T-helper 22 cell (primary cell): ENCODE measurements around the gene FAM3B.

Experiments used
- DNase-seq: peaks from one replicate; pipeline ENCODE4 v3.0.0-alpha.2; 2020; ENCODE audit warnings: low read depth

FAM3B gene

GRCh38 chr21:41319273-41319672 is 2.7 kb downstream of the FAM3B start:
- no peak for DNase-seq

DNA sequence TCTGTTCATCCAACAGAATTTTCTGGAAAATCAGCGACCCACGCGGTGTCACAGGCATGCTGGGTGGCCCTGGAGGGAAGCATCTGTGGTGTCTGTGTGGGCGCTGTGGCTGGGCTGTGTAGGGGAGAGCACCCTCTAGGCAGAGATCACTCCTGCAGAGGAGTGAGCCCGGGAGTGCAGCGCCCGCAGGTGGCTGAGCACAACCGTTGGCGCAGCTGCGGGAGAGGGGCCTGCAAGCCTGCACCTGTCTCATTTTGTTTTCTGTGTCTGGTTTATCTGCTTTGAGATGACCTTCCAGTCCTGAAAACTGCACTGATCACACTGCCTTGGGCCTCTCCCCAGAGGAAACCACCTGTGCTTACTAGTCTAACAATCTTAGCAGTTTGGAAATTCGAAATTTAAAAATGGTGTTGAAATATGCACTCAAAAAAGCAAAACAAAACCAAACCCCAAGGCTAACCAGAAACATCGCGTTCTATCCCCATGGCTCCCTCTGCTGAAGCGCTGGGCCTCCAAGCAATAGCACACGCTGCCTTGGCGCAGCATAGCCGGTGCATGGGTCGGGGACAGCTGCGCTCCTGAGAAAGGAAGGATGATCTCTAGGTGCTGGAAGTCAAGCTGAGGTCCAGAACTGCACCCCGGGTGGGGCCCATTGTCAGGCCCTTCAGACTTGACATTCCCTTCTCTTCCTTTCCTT is 4.8 kb downstream of the FAM3B start:
- no peak for DNase-seq

DNA sequence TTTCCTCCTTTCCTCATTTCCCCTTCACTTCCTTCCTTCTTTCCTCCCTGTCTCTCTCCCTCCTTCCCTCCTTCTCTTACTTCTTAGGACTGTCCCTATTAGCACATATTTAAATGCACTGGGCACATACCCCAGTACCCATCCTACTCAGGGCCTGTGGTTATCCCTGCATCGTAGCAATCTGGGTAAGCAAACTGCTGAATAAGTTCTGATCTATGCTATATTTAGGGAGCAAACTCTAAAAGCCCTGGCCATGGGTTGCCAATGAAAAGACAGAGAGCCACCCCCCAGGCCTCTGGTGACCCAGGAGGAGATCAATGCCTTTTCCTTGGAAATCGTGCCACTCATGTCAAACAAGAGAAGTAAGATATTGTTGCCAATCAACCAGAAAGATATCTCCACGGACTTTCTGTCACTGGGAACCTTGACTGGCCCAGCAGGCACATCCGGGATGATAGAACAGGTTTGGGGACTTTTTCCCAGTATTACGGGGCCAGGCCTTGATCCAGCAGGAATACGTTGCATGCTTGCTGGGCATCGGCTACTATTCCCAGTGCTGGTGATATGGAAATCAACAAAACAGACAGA is 5.4 kb downstream of the FAM3B start:
- no peak for DNase-seq

DNA sequence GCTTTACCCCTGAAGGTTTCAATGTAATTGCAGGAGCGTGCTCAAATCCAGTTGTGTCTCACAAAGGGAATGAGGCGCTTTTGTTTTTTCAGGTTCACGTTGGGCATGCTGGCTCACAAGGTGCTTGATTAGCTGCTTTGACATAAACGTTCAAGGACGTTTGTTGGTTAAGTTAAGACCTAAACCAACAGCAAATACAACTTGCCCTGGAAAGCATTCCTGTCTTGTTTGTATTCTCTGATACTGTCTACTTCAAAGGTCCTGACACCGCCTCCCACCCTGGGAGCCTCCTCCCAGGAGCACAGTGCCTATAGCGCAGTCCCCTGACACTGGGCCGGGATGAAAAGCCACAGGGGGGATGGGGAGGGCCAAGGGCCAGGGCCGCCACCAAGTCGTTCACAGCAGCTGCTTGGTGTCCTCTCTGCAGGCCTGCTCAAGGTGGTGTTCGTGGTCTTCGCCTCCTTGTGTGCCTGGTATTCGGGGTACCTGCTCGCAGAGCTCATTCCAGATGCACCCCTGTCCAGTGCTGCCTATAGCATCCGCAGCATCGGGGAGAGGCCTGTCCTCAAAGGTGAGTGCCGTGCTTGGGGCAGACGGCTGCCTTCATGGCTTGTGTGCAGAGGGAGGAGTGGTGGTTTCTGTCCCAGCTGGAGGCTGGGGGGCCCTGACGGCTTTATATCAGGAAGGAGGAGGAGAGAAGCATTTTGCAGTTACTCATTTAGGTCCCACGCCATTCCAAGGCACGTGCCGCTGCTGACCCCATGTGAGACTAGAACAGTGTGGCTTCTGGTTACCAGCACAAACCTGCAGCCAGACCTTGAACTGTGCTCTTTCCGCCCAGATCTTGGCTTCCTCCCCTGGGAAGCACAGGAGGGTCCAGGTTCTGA is 6.1 kb downstream of the FAM3B start:
- no peak for DNase-seq

GRCh38 chr21:41325138-41325912 is 8.7 kb downstream of the FAM3B start:
- DNase-seq: no peak

DNA sequence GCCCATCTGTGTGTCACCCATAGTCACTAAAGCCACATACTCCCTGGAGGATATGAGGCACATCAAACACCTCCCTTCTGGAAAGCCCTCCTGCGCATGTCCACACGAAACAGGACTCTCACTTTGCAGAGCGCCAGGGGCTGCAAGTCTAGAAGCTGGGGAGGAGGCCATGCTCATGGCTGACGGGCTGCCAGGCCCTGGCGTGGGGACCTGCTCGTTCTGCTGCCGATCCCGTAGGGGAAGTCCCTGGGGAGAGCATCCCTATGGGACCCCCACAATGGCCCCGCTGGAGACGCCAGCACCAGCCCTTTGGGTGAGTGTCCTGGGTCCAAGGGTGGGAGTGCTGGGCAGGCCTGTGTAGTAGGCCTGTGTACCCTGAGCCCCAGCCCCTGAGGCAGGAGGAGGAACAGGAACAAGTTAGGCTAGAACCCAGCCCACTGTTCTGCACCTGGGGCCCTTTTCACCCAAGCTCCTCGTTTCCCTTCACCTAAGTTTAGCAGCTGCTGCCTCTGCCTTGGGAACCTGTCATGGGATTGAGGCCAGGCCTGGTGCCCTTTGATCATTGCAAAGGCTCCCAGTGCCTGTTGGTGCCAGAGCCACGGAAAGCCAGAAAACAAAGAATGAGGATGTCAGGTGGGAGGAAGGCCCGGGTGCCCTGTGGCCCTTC is 9.9 kb downstream of the FAM3B start:
- DNase-seq: no peak

DNA sequence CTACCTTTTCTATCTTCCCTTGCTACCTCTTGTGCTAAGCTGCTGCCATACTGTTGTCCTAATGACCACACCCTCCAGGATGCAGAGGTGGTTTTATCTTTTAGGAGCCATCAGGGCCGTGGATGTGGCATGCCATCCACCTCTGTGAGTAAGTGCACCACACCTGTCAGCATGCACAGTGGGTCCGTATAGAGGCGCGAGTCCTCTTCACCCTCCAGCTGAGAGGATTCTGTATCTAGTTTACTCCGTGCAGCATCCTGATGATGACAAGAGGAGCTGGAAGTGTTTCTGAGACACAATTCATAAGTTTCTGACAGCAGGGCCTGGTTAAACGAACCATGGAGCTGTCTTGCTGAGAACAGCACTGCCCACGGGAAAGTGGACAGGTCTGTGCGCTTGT is 11.2 kb downstream of the FAM3B start:
- DNase-seq: no peak

GRCh38 chr21:41328660-41329607 is 12.3 kb downstream of the FAM3B start:
- no peak for DNase-seq

- no peak for DNase-seq
These were observed 17.2 kb downstream of the FAM3B start for GRCh38 chr21:41333752-41334151.

- DNase-seq: no peak
These were observed 20.9 kb downstream of the FAM3B start for GRCh38 chr21:41337515-41337914.

DNA sequence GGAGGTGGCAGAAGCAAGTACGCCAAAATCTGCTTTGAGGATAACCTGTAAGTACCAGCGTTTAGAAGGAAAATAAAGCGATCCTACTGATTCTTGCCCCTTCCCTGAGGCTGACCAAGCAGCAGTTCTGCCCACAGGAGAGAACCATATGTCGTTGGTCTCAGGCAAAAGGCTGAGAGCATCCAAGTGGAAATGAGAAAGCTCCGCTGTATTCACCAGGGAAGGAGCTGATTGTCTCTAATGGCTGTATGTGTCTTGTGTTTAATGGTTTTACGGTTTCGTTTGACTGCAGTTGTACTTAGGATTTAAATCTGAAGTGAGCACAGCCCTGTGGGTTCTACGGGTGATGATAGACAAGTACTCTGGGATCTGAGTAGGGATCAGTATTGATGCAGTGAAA is 21.9 kb downstream of the FAM3B start:
- no peak for DNase-seq

DNA sequence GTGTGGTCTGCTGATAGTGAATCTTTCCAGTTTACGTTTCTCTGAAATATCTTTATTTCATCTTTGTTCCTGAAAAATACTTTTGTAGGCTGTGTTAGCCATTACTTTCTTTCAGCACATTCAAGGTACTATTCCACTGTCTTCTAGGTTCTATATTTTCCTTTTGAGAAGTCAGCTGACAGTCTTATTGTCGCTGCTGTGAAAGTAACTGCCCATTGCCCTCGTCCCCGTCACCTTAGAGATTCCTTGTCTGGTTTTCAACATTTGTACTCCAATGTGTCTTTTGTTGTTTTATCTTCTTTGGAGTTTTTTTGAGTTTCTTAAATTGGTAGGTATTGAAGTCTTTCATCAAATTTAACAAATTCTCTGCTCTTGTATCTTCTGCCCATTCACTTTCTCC is 25.4 kb downstream of the FAM3B start:
- no peak for DNase-seq

- DNase-seq: no peak
These were observed 27.5 kb downstream of the FAM3B start for GRCh38 chr21:41344146-41344545.

DNA sequence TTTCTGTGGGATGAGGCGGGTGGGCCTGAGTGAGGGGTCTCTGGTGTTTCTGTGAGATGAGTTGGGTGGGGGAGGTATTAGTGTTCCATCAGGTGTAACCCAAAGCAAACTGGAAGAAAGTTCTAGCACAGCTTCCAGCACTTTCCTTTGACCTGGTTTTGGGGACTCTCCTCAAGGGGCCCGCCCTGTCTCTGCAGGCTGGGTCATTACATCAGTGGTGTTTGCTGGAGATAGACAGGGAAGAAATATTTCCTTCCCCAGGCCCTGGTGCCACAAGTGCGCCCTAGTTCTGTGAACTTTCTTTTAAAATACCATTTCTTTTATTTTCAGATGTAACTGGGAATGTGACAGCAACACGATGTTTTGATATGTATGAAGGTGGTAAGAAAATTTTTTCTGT is 28.8 kb downstream of the FAM3B start:
- DNase-seq: no peak

GRCh38 chr21:41345934-41346685 is 29.5 kb downstream of the FAM3B start:
- no peak for DNase-seq

DNA sequence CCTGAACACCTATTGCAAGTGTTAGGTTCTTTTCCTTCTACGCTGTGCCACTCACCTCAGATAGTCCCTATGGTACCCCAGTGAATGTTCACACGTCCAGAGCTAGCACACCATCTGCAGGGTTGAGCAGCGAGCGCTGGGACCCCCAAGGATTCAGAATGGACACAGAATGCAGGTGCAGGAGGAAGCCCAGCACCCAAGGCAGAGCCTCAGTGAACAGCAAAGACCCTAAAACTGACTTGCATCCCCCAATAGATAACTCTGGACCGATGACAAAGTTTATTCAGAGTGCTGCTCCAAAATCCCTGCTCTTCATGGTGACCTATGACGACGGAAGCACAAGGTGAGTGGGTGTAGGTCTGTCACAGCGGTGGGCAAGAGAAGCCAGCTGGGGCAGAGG is 30.2 kb downstream of the FAM3B start:
- no peak for DNase-seq

DNA sequence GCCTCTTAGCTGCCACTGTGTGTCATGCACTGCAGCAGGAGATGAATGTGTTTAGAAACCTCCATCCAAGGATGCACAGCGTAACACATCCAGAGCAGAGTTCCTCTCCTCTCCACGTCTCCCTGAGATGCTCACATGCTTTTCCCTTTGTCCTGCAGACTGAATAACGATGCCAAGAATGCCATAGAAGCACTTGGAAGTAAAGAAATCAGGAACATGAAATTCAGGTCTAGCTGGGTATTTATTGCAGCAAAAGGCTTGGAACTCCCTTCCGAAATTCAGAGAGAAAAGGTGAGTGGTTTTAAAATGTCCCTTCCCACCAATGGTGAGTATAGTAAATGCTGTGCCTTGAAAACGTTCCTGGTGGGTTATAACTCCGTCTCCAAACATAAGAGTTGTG is 31.8 kb downstream of the FAM3B start:
- no peak for DNase-seq

DNA sequence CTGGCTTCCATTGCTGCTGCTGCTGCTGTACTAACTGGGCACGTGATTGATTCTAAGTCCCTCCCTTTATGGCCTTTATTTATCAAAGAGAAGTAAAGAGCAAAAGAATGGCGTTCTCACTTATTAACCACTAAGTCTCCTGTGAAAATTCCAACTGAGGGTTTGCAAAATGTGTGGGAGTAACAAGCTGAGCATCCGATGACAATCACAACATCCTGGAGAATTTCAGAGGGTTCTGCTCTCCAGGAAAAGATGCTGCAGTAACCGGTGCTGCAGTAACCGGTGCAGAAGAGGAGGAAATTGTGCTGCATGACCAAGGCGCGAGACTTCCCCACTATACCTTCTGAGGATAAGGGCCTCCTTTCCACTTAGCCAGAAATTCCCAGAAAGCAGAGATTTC is 32.5 kb downstream of the FAM3B start:
- no peak for DNase-seq

- DNase-seq: no peak
These were observed 33.2 kb downstream of the FAM3B start for GRCh38 chr21:41349619-41350390.
